B cell (primary cell): ENCODE measurements around the gene PTCD2.
A peak's percentile ranks its signal among the peaks of the same experiment; 100 is the strongest.

Experiments used
- CTCF ChIP-seq: fragments of 200-600 bp; IDR thresholded peaks from one replicate; pipeline ENCODE4 v1.8.0; 2022; ENCODE audit warnings: antibody characterized with exemption, mild to moderate bottlenecking
- EZH2 ChIP-seq: IDR thresholded peaks from 2 replicates; pipeline ENCODE4 v1.6.1; 2012; ENCODE audit warnings: borderline replicate concordance, low read depth, mild to moderate bottlenecking, moderate library complexity, low read length; ENCODE audit not compliant: insufficient read depth, poor library complexity, severe bottlenecking

- TF ChIP-seq CTCF: peak; percentile 13
- TF ChIP-seq EZH2: no peak
These were observed 74.5 kb downstream of the PTCD2 start for GRCh38 chr5:72394688-72395087.
